Jurkat, Clone E6-1 (cell line): ENCODE results near the gene TBC1D2.
"Not testable (repeated sequence)": the region's sequence is repeated elsewhere in the genome, so short reads cannot be mapped to it uniquely, and the experiment has no call there.

Source experiments
- DNase-seq: peaks from one replicate; pipeline ENCODE4 v3.0.0-alpha.2; 2011; ENCODE audit warnings: low read depth, low spot score
- H3K4me3 ChIP-seq: 2 replicates; pipeline ENCODE4 v1.5.1; 2011; ENCODE audit warnings: mild to moderate bottlenecking, low read length, control low read depth, moderate library complexity

The TBC1D2 gene

GRCh38 chr9:98275159-98275558 is 19.7 kb upstream of the TBC1D2 start:
- no peak overlapping the region for H3K4me3 ChIP-seq
- DNase-seq = no peak

DNA sequence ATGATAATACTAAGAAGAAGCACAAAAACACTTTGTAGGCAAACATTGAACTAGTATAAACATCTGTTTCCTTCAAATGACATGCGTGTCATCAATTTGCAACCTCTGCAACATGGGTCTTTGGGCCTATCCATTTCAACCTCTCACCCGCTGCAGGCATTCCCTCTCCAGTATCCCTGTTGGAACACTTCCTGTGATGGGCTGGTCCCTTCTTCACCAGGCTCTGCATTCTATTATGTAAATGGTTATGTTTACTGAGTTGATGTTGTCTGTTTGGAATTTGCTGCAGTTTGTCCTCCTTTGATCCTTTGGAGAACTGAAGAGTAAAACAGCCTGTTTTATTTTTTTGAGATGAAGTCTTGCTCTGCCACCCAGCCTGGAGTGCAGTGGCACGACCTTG is 16.6 kb upstream of the TBC1D2 start:
- H3K4me3 ChIP-seq = no peak overlapping the region
- no peak for DNase-seq

GRCh38 chr9:98271479-98271878 is 16.0 kb upstream of the TBC1D2 start:
- no peak overlapping the region for H3K4me3 ChIP-seq
- DNase-seq = no peak

- not testable (repeated sequence) for H3K4me3 ChIP-seq, DNase-seq
Measured at GRCh38 chr9:98270284-98270683, 14.8 kb upstream of the TBC1D2 start.

DNA sequence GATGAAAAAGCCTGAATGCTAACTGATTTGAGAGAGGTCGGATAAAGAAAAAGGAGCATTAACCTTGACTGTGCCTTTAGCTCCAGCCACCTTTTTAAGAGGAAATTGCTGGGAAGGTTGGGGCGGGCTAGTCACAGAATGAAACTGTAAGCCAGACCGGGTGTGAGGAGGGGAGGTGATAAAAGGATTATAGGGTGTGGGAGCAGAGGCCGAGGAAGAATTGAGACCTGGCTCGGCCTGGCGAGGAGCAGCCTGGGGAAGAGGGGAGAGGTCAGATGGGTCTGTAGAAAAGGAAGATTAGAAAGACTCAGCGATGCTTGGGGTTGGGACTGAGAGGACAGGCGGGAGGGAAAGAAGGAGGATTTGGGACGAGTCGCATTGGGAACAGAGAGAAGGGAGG is 14.2 kb upstream of the TBC1D2 start:
- H3K4me3 ChIP-seq, DNase-seq: not testable (repeated sequence)

GRCh38 chr9:98267556-98267955 is 12.1 kb upstream of the TBC1D2 start:
- DNase-seq, H3K4me3 ChIP-seq: not testable (repeated sequence)

GRCh38 chr9:98264516-98264915 is 9.1 kb upstream of the TBC1D2 start:
- no peak overlapping the region for H3K4me3 ChIP-seq
- DNase-seq = no peak

DNA sequence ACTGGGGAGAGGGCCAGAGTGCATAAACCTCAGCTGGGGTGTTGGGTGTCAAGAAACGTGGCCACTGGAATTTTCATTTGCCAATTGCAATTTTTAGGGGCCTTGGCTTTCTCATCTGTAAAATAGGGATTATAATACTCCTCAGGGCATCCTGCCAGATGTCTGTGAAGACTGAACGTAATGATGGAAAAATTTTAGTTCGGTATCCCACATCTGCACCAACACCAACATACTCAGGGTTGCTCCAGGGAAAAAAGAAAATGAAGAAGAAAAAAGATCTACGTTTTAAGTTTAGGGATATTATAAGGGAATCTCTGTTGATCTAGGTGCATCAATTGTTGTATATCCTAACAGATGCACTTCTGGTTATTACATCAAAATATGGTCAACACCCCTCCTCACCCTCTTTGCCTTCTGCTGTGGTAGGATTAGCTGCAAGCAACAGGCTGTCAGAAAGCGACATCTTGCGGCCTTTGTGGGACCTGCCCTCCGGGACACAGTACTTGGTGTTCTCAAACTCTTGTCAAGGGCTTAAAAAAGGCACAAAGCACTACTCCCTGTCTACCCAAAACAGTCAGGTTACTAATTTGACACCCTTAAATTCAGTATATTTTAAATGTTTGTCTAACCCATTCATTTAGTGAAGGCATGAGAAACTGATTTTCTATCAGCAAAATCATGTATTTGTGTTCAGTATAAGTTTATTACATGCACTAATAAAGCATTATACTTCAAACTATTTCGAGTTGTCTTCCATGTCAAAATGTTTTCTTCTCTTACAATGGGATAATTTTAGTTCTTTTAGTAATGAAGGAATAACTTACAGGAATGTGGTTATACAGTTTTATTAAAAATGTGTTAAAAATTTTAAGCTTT is 8.3 kb upstream of the TBC1D2 start:
- DNase-seq = peak; percentile 80

DNA sequence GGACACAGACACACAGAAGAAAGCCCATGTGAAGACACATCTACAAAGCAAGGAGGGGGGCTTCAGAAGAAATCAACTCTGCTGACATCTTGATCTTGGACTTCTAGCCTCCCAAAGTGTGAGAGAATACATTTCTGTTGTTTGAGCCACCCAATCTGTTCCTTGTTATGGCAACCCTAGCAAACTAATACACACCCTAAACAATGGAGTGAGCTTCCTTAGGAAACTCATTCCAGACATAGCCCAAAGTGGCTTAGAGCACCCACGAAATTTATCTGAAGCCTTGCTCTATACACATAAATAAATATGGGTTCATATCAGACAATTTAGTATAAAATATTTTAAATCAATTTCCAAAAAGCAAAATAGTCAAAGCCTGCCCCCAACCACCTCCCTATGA is 7.6 kb upstream of the TBC1D2 start:
- no peak for DNase-seq
- no peak overlapping the region for H3K4me3 ChIP-seq

More for the DNA sequence above, 8.3 kb upstream of the TBC1D2 start:
- no peak overlapping the region for H3K4me3 ChIP-seq

GRCh38 chr9:98262056-98262455 is 6.6 kb upstream of the TBC1D2 start:
- no peak overlapping the region for H3K4me3 ChIP-seq
- DNase-seq = no peak

- DNase-seq = no peak
- H3K4me3 ChIP-seq = no peak overlapping the region
Measured at GRCh38 chr9:98260635-98261034, 5.2 kb upstream of the TBC1D2 start.

- H3K4me3 ChIP-seq = no peak overlapping the region
- DNase-seq = no peak
Measured at GRCh38 chr9:98259791-98260190, 4.3 kb upstream of the TBC1D2 start.

DNA sequence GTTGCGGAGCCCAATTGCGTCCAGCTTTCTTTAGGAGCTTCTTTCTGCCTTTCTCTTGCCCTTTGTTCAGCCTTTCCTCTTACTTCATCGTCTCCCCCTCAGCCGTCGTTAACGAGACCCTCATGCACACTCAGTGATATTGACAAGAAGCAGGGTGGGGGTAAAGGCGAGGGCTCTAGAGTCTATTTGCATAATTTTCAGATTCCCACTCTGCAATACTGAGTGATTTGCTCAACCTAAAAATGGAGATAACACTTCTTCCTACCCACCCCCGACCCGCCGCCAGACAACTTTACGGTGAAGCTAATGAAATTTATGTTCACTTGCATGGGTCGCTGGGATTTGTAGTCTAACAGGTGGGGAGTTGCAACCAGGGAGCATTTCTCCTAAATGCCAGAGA is 1.3 kb upstream of the TBC1D2 start:
- no peak for DNase-seq
- peak overlapping the region; percentile 76 for H3K4me3 ChIP-seq

GRCh38 chr9:98255061-98255577 is 330 bp downstream of the TBC1D2 start:
- no peak for DNase-seq
- H3K4me3 ChIP-seq = peak overlapping the region; percentile 76

DNA sequence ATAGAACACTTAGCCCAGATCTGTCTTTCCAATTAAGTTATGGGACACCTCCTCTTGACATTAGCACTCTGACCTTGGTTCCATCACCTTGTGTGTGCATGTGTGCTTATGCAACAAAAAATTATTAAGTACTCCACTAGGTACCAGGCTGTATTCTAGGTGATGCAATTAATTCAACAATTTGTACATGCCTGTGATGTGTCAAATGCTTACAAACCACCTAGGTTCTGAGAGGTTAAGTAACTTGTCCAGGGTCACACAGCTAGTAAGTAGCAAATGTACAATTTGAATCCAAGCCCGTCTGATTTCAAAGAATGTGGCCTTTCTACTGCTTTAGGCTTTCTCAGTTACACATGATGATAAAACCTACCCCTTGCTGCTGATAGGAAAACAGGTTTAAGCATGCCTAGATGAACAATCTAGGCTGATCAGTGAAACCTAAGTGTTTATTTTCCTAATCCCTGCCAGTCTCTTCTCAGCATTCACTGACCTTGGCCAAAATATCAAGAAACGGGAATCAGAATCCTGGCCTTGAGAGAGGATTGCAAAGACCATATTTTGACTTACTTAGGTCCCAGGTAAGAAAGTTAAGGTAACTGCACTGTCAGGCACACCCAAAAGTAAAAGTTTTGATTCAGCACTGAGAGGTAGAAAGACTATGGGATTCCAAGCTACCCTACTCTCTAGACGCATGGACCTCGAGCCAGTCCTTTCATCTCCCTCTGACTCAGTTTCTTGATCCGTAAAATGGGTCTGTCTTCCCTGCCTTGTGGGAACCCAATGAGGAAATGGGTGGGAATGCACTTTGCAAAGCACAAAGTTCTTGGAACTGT is 1.0 kb downstream of the TBC1D2 start:
- no peak for DNase-seq
- H3K4me3 ChIP-seq = peak overlapping the region; percentile 76

DNA sequence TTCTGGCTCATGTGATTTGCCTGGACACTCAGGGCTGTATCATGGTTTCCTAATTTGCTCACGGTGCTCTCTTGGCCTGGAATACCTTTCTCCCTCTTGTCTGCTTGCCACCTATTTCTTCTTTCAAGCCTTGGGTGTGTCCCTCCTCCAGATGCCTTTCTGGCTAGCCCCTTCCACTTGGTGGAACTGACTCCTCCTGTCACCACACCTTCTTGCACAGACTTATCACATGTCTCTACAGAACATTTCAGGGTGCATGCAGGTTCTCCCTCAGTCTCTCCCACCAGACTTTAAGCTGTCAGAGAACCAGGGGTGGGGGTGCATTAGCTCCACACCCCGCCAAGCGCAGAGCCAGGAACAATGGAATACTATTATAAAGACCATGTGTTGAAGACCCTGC is 1.9 kb downstream of the TBC1D2 start:
- no peak overlapping the region for H3K4me3 ChIP-seq

GRCh38 chr9:98251551-98251950 is 3.9 kb downstream of the TBC1D2 start:
- no peak for DNase-seq

More for the DNA sequence above, 1.9 kb downstream of the TBC1D2 start:
- DNase-seq = no peak

DNA sequence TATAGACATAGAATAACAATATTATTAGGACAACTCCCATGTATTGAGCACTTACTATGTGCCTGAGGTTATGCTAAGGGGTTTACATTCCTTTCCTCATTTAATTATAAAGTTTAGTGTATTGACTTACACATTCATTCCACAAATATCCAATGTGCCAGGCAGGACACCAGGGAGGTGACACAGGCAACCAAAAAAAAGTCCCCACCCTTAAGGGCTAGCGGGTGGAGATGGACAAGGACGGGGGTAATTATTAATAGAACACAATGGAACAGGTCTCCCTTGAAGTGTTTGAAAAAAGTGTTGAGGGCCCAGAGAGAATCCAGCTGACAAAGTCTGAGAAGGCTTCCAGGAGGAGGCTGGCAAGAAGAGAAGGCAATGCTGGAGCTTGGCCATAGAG is 5.7 kb downstream of the TBC1D2 start:
- H3K4me3 ChIP-seq = no peak overlapping the region
- no peak for DNase-seq

More at GRCh38 chr9:98251551-98251950, 3.9 kb downstream of the TBC1D2 start:
- H3K4me3 ChIP-seq = no peak overlapping the region

GRCh38 chr9:98248737-98249474 is 6.5 kb downstream of the TBC1D2 start:
- no peak for DNase-seq

More at GRCh38 chr9:98248737-98249474, 6.5 kb downstream of the TBC1D2 start:
- no peak overlapping the region for H3K4me3 ChIP-seq
